Femur (tissue), 1 donor: ENCODE data around the gene EPHA4.

ENCODE experiments used
- DNase-seq: peaks from one replicate; pipeline ENCODE4 v3.0.0-alpha.2; 2017

EPHA4 gene

GRCh38 chr2:221388891-221389290 is 183.2 kb downstream of the EPHA4 start:
- no peak for DNase-seq

- no peak for DNase-seq
Measured at GRCh38 chr2:221385716-221386115, 186.4 kb downstream of the EPHA4 start.

- no peak for DNase-seq
Measured at GRCh38 chr2:221381928-221382488, 190.1 kb downstream of the EPHA4 start.

- DNase-seq, result no peak
Measured at GRCh38 chr2:221380686-221381085, 191.4 kb downstream of the EPHA4 start.

DNA sequence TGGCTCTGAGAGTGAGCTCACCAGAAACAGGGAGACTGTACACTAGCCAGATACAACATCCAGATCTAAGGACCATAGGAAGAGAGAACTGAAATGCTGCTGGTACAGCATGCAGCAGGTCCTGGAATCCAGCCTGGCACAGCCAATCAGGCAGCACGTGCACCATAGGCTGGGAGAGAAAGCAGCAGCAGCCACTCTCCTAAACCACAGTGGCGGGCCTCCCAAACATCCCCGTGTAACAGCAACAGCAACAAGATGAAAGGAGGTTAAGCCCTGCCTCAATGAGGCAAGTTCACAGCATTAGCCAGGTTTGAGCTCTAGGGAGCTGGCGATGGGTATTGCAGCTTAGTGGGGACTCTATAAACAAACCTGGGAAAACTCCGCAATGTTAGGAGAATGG is 192.0 kb downstream of the EPHA4 start:
- no peak for DNase-seq

GRCh38 chr2:221377597-221377996 is 194.5 kb downstream of the EPHA4 start:
- no peak for DNase-seq

DNA sequence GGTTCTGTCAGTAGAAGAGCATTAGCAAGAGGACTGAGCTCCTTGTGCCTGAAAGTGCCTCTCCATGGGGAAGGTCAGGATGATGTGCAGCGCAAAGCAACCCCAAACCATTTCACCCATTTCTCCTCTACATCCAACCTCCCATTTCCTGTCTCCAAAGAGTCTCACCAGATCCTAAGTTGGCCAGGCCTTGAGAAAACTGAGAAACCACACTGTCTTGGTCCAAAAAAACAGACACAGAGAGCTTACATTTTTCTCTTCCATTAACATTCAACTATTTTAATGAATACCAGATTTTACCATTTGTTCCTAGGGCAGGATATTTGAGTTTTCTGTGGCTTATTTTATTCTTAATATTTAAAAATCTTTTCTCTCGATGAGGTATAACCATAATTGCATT is 195.0 kb downstream of the EPHA4 start:
- no peak for DNase-seq

DNA sequence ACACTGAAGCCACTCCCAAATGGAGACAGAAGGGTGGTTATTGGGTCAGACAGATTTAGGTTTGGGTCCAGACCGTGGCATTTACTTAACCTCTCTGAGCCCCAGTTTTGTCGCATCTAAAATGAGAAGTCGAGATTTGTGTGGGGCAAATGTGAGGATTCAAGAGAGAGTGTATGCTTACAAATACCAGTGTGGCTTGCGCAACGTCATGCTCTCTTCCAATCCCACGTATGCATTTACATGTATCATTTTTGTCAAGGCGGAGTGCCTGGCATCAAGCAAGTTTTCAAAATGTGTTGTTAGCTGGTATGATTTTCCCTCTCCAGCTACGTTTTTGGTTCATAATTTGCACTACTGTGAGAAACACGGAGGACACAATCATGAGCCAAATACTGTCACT is 197.9 kb downstream of the EPHA4 start:
- DNase-seq, result no peak

DNA sequence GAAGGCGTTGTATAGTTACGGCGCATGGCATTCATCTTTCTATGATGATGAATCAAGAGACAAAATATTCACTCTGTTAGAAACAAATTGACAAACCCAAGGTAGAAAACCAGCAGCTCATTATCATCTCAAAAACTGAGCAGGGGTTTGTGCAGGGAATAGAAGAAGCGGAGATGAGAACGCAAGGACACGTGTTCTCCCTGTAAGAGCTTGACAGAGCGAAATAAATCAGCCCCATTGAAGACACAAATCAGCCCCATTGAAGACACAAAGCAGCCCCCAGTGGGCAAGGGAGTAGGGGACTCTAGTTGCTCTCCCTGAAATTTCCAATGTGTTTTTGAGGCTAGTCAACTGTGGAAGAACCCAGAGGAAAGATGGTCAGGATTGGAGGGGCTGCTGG is 199.2 kb downstream of the EPHA4 start:
- DNase-seq, result no peak

DNA sequence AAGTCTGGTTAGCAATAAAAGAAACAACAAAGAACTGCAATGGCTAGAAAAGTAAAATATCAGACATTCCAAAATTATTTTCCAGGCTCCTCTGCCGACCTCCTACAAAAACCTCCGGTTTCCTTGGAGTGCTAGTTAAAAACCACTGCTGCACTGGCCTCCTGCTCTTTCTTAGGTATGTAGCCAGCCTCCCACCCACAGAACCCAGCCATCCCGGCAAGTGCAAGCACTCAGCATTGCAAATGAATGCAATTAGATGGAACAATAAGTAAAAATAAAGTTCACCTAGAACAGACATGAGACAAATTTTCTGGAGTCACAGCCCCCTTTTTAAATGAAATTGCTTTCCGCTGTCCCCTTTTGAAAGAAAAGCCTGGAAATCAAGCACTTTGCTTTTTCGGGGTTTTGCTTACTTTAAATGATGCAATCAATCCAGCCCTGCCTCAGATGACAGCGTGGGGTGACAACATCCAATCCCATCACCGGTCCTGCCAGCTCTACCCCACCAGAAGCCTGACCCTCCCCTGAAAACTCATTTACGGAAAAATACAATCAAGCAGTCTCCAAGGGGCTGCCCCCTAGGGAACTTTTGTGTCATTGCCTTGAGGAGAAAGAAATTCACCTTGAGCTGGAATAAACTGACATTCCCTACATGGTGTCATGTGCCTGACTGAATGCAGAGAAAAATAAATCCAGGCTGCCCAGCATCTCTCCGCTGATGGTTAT is 199.8 kb downstream of the EPHA4 start:
- no peak for DNase-seq

GRCh38 chr2:221371347-221371746 is 200.8 kb downstream of the EPHA4 start:
- no peak for DNase-seq

GRCh38 chr2:221370857-221371211 is 201.3 kb downstream of the EPHA4 start:
- no peak for DNase-seq

GRCh38 chr2:221370076-221370856 is 201.8 kb downstream of the EPHA4 start:
- no peak for DNase-seq
